ENCODE data around the gene OSMR.

The OSMR gene

DNA sequence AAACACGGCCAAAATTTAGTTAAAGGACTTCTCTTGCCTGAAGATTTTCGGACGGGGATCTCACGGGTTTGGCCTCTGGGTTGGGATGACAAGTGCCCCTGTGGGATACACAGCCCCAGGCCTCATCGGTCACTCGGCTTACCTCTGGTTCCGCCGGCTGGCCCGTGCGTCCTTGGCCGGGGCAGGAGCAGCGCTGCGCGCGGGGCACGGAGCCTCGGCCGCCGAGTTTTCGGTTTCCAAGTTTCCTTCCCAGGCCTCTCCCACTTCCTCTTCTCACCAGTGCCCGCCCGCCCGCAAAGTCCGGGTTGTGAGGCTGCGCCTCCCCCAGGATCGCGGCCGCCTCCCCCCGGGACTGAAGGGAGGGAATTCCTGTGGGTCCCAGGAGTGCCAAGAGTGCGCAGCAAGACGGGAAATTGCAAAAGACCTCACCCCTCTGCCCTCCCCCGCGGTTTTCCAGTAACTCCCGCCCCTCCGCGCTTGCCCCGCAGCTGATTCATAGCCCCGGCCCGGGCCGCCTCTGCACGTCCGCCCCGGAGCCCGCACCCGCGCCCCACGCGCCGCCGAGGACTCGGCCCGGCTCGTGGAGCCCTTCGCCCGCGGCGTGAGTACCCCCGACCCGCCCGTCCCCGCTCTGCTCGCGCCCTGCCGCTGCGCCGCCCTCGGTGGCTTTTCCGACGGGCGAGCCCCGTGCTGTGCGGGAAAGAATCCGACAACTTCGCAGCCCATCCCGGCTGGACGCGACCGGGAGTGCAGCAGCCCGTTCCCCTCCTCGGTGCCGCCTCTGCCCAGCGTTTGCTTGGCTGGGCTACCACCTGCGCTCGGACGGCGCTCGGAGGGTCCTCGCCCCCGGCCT lies at the start of gene OSMR:
Gene OSMR (plus strand): TSS at position 487 of the 853 bp plus-strand sequence. CDS start 23,033 bp downstream, outside the sequence.
- peak; percentile 83 to 89 (median 84) for DNase-seq

DNA sequence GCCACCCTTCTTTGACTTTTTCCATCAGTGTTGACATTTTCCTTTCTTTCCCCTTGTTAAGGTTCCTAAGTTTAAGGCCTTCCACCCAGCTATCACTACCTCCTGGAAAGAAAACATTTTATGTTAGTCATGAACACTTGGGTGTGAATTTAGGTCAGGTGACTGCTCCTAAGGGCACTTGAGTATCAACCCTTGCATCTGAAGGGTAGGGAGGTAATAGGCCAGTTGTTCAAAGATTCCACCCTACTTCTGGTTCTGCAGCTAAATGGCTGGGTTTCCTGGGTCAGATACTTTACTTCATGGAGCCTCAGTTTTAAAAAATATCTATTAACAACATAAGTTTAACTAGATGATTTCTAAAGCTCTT lies 49.1 kb upstream of the OSMR start:
- no peak for DNase-seq

DNA sequence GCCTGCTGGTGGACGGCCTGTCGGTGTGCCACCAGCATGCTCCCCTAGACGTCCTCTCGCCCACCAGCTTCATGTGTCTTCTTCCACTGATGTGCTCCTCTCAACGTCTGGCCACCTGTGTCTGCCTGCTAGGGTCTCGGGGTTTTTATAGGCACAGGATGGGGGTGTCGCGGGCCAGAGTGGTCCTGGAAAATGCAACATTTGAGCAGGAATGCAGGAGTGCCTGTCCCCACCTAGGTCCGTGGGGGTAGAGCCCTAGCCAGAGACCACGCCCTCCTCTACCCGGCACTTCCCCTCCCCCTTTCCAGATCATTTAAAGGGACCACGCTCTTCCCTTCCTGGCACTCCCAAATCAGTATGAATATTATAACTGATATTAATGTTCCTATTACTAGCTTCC lies 48.0 kb upstream of the OSMR start:
- DNase-seq, result no peak

DNA sequence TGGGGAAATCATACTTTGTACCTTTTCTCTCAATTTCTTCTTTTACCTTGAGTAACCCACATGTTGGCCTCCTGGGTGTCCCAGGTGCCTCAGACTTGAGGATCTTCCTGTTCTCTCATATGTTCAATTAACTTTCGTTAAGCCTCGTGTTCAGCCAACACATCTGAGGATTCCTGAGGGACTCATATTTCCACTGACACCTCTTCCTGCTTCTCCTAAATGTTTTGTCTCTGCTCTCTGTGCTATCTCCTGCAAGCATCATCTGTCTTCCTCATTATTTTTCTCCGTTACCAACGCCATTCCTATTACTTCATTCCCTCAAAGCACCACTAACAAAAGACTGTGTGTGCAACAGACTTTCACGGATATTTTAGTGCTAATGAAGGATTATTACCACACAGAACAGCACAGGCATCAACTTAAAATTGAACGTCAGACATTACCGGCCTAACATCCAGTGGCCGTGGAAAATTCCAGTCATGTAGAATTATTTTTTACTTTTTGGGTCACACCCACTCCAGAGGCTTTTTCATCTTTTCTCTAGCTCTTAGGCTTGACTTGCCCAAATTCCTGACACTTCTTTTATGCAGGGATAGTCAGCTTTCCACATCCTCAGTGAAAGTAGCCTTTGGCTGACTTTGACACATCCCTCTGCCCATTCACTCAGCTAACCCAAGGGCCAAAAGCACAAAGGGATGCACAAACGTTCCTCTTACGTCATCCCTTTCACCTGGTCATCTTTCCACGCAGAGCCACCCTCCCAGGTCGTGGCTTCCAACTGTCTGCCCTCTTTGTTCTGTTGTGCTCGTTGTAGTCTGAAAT lies 46.0 kb upstream of the OSMR start:
- no peak for DNase-seq

DNA sequence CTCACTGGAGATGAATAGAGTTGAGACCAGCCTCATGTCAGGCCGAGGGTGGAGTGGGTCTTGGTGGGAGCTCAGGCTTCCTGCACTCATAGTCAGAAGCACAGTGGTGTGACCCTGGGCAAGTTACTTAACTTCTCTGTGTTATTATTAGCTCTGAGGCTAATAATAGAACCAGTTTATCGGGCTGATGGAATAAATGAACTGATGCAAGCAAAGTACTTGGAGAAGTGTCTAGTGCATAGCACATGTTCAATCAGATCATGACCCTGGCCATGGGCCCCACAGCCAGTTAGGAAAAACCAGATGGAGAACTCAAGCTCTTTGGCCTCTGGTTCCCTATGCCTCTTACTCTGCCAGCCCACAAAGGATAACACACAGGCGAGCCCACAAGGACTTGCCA lies 45.3 kb upstream of the OSMR start:
- DNase-seq, result no peak

DNA sequence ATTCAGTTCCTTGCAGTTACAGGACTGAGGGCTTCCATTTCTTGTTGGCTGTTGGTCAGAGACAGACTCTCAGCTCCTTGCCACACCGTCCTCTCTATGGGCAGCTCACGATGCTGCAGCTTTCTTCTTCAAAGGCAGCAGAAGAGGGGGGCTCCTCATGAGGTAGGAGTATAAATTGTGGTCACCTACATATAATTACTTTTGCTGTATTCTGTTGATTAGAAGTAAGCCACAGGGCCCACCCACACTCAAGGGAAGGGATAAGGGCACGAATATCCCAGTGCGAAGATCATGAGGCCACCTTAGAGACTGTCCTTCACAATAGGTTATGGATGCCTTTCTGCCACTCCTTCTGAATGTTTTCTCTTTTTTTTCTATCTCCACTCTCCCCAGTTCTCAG lies 43.7 kb upstream of the OSMR start:
- DNase-seq, result no peak

DNA sequence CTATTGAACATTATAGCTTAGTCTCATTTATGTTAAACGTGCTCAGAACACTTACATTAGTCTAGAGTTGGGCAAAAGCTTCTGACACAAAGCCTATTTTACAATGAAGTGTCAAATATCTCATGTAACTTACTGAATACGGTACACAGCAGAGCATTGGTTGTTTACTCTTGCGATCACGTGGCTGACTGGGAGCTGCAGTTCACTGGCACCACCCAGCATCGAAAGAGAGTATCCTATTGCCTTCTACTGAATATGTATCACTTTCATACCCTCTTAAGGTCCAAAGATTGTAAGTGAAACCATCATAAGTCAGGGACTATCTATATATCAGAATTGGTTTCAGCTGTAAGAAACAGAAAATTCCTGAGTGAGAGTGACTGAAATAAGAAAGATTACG lies 42.6 kb upstream of the OSMR start:
- DNase-seq, result no peak

DNA sequence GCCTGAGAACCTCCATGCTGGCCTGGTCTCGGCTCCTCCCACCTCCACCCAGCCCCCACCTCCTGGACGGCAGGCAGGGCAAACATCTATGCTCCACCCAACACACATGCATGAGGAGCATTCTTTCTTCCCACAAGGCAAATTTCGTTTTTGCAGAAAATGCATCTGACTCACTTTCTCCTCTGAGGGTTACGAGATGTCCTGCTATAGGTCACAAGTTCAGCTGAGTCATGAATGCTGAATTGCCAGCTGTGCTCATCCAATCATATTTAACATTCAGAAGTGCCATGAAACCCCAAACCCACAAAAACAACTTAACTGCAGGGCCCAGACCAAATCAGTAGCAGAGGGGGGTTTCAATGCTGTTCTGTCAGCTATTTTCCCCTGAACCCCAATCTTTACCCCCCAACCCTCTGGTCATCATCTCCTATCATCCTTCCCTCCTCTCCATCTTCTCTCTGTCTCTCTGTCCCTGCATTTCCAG lies 39.0 kb upstream of the OSMR start:
- DNase-seq, result peak in 1 of 3 donors; percentile 5

DNA sequence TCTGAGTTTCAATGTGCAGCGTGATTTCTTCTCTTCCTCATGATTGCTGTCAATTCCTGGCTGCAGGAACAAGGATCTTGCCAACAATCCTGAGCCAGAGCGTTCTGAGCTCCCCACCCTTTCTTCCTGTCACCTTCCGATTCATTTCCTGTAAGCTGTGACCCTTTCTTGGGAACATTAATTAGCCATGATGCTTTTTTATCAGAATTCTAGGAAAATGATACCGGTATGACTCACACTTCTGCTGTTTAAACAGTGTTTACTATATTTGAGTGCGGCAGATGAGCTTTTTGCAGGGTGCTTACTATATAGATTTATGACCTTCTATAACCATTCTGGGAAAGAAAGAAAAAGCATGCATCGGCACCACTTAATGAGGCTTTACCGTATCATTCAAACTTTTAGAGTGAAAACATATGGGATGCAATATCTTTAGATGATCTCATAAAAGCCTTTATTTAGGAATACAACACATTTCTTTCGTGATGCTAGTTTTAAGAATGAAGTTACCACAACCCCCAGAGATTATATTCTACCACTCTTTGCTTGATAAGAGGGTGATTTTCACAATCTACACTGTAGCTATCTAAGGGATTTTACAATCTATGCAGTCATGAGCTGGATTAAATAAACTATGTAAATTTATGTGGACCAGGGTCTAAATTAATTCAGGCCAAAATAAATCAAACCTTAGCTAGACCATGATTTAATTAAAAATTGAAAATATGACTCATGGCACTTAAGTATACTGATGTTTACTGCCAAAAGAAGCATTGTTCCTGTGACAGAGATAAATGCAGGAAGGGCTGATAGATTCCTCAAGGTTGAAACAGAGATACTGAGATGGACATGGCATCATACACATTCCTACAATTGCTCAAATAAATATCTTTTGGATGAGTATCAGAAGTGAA lies 38.0 kb upstream of the OSMR start:
- no peak for DNase-seq

DNA sequence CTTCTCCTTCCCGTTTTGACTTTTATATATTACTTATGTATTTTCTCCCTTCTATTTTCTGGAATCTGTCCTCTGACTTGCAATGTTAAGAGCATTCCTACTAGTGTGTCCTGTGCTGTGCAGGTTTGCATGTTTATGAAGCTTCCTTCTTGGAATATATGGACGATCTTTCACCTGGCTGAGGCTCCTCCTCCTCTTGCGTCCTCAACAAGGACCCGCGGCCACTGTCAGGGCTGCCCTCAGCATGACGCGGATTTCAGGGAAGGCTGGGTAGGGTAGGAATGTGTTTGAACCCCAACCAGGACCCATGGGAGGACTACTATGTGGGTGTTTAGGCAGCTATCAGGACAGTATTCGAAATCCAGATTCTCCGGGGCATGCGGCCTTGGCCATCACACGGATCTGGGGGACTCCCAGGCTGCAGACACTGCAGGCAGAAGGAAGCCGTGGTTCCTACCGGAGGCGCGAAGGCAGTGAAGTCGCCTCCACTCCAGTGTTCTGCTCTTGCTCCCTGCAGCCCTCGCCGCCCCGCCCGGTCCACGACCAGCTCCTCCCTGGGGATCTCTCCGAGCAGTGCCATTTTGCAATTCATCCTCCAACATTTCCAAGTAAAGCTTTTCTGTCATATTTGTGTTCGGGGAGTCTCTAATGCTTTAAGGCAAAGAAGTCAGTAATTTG lies 37.0 kb upstream of the OSMR start:
- no peak for DNase-seq

DNA sequence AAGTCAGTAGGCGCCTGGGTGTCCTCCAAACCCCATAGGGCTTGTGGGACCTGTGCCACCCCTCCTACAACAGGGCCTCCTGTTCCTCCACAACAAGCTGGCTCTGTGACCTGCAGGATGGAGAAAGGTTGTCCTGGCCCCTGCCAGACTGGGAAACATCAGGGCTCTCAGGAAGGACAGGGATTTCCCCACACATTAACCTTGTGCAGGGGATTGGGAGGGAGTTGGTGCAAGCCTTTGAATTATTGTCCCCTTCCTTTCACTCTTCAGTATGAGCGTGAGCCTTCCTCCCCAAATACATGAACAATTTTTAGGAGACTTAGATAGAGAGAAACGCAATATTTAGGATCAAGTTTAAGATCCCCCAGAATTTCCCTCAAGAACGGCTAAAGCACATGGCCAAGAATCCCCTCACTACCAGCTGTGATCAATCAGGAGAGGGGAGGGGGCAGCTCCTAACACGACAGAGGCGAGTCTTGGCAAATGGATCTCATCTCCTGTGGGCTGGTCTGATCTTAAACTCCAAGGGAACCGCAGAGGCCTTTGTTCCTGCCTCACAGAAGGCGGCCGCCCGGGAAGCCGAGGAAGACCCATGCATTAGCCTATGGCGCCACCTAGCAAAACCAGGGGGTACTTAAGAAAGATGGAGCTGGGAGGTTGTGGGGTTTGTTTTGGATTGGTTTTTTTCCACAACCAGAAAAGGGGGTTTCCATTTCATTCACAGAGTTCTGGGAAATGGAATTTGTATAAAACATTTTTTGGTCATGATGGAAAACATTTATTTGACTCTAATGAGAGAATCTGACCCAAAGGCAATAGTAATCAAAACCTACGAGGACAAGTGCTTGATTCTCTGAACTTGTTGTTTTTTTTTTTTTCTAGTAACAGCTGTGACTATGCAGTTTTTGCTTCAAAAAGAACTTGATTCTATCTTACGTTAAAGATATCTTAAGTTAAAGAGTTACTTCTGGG lies 36.1 kb upstream of the OSMR start:
- DNase-seq, result peak; percentile 74 to 83 (median 79)

DNA sequence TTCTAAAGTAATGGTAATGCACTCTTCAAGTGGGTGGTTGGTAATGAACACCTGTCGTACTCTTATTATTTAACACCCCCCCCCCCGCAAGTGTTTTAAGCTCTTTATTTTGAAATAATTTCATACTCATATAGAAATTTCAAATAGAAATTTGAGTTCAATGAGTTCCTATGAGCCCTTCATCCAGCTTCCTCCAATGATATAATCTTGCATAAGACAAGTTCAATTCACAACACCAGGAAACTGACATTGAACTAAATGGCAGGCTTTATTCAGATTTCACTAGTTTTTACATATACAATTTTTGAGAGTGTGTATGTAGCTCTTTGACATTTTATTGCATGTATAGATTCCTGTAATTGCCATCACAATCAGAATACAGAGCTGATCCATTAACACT lies 30.9 kb upstream of the OSMR start:
- no peak for DNase-seq

DNA sequence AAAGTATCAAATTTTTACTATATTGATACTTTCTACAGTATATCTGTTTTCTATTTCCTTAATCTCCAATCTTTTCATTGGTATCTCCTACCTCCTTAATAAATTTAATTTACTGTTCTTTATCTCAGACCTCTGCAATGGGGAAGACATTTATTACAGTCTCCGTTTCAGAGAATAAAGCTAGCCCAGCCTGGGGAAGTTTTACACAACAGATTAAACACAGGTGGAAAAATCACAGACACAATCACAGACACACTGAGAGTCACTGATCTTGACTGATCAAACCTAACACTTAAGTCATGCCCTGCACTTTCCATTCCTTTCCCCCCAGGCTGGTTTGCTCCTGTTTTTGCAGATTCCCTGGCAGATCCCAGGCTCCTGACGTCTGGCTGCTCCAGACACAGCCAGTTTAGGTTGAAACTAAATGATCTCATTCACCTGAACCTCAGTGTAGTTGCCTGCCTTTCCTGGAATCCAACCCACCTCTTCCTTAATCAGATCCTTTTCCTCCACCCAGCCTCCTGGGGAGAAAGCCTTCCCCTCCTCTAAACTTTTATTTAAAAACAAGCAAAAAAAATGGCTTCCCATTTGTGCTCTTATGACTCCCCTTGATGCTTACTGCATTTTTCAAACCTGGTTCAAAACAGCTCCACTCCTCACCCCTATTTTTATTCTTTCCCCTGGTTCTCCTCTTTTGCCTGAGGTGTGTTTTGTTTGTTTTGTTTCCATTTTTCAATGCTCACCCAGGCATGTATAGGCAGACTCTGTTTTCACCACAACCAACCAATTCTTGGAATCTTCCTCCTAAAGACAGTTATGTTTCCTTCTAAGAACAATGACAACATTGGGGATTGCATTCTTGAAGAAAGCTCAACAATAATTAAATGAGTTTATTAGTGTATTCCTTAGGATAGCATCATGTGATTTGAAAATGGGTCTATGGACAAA lies 29.5 kb upstream of the OSMR start:
- no peak for DNase-seq

DNA sequence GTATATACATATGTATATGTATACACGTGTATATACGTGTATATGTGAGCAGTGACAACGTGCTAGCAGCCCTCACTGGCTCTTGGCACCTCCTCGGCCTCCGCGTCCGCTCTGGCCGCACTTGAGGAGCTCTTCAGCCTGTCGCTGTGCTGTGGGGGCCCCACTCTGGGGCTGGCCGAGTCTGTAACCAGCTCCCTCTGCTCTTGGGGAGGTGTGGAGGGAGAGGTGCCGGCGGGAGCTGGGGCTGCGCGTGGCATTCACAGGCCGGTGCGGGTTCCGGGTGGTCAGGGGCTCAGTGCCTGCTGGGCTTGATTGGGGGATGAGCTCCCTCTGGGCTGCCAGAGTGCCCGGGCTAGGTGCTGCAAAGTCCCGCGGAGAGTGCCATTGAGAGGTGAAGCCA lies 24.1 kb upstream of the OSMR start:
- no peak for DNase-seq

DNA sequence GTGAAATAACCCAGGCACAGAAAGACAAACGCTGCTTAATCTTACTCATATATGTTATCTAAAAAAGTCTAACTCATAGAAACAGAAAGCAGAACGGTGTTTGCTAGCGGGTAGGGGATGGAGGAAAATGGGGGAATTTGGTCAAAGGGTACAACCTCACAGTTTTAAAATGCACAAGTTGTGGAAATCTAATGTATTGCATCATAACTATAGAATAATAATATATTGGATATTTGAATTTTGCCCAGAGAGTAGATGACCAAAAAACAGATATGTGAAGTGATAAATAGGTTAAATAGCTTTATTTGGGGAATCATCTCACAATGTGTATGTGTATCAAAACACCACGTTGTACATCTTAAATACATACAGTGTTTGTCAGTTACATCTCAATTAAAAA lies 22.3 kb upstream of the OSMR start:
- DNase-seq, result no peak

DNA sequence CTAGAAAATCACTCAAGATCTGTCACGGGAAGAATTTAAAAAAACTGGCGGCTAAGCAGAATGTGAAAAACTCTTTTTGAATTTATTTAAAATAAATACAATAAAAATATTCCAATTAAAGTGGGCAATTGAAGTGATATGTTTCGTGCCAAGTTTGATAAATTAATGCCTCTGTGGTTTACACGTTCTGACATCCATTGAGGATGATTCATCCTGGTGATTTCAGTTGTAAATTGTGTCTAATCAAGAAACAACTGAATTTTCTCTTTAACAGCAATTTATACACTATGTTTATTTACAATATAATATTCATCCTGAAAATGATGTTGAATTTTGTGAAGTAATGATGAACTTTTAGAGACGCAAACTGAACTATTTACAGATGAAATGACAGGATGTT lies 21.0 kb upstream of the OSMR start:
- DNase-seq, result no peak

DNA sequence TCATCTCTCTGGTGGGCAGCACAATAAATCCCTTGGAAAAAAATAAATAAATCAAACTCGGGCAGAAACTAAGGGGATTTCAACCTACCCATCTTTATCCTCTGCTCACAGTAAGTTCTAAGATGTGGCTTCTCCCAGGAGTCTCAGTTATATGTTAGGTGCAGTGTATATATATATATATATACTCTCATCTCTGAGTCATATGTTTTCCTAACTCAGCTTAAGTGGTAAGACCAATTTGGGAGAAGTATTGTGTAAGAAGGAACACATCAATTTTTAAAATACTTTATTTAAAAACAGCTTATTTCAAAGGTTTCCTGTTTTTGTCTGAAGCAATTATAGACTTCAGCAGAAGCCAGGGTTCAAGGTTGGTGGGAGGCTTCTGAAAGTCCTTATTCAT lies 20.3 kb upstream of the OSMR start:
- DNase-seq, result no peak

DNA sequence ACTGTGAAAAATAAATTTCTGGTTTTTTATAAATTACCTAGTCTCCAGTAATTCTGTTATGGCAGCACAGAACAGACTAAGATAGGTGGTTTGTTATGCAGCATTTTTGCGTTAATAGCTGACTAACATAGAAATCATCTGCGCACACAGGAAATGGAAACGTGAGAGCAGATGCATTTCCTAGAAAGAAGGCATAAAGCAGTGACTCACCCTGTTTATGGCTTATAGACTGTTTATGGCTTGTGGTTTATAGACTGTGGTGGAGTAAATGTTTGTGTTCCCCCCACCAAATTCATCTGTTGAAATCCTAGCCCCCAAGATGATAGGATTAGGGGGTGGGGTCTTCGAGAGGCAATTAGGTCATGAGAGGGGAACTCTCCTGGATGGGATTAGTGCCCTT lies 18.3 kb upstream of the OSMR start:
- DNase-seq, result no peak

DNA sequence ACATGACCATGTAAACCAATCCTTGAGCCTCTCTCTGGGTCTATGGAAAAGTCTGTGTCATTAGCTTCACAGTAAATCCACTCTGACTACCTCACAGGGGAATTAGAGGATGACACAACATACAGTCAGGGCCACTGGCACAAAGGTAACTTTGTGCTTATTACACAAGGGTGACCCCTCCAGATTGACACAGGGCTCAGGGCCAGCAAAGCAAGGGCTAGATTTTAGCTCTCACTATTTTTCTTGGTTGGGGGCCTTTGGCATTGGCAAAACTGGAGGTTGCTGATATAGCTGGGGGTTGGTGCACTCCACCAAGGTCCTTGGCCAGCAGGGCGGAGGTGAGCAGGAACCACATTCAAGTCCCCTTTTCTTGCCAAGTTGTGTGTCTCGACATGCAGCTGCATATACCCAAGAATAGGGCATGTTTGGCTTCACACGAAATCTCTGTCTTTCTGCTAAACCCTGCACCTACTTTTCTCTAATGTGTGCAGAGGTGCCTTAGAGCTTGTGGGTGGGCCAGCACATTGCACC lies 15.2 kb upstream of the OSMR start:
- DNase-seq, result no peak

DNA sequence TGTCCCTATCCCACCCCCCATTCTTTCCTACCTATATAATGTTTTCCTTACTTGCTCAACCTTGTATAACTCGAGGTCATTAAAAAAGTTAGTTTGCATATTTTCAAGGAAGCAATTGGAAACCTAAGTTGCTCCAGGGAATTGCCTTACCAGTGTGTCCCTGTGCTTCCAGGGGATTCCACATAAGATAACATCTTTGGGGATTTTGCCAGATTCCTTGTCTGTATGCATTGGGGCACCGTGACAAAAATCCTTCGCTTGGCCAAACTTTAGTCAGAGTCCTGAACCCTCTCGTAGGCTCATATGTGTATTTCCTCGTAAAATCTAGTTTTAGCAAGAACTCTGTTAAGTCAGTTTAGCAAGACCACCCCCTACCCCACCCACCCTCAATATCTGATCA lies 14.7 kb upstream of the OSMR start:
- DNase-seq, result no peak

Data from suppressor macrophage treated with lipopolysaccharide for 1 hour (primary cell).